HG03558 (cell line): Measurements from ENCODE around the gene TMC3.
"Not testable (repeated sequence)": the region's sequence is repeated elsewhere in the genome, so short reads cannot be mapped to it uniquely, and the experiment has no call there.

Source experiments
- ATAC-seq: cut with Tn5 transposase; IDR thresholded peaks from one replicate; pipeline ENCODE4 v1.9.1; 2021; ENCODE audit warnings: moderate number of reproducible peaks; ENCODE audit not compliant: unreplicated experiment; ENCODE audit errors: extremely low read depth

Gene TMC3

DNA sequence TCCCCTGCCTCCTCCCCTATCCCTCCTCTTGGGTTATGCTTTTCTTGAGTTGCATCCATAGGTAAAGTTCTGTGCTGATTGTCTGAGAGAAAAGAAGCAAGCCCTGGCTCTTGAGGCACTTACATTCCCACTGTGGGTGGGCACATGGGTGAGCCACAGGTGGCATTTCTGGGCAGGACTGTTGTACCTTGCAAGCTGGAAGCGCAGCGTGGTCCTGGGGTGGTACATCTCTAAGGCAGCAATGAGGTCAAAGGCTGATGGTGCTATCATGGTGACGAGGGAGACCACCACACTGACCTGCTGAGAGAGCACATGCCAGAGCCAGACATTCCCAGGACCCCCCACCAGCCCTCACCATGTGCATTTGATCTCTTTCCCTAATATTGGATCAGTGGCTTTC lies 24.7 kb downstream of the TMC3 start:
- no peak for ATAC-seq

DNA sequence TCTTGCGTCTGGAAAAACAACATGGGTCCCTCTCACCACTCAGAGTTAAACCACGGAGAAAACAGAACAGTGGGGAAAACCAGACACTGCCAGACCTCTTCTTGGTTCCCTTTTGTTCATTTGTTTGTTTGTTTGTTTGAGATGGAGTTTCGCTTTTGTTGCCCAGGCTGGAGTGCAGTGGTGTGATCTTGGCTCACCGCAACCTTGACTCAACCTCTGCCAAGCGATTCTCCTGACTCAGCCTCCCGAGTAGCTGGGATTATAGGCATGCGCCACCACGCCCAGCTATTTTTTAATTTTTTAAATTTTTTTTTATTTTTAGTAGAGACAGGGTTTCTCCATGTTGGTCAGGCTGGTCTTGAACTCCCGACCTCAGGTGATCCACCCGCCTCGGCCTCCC lies 25.3 kb downstream of the TMC3 start:
- ATAC-seq, result not testable (repeated sequence)

DNA sequence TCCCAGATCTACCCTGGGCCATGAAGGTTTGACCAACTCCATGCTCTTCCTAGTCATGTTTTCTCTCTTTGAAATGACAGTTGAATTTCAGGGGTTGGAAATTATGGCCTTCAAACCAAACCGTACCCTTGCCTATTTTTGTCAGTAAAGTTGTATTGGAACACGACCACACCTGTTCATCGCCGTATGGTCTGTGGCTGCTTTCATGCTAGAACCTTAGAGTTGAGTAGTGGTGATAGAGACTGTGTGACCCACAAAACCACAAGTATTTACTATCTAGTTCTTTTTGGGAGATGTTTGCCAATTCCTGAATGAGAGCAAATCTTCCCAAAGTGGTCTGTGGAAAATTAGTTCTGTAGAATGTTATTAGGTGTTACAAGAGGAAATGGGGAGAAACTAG lies 26.1 kb downstream of the TMC3 start:
- no peak for ATAC-seq

DNA sequence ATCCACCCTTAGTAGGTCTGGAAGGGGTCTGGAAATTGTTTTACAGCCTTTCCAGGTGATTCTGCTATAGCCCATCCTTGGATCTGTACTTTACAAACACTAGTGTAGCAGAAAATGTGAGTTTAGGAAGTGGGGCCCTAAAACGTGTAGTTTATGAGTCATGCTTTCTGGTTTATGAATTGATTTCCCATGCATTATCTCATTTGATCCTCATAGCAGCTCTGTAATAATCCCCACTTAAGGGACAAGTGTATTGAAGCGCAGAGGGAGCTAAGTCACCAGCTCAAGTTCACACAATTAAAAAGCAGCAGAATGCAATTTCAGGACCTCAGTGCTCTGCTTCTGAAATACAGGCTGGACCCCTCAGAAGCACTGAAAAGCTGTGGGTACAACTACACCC lies 27.4 kb downstream of the TMC3 start:
- no peak for ATAC-seq

DNA sequence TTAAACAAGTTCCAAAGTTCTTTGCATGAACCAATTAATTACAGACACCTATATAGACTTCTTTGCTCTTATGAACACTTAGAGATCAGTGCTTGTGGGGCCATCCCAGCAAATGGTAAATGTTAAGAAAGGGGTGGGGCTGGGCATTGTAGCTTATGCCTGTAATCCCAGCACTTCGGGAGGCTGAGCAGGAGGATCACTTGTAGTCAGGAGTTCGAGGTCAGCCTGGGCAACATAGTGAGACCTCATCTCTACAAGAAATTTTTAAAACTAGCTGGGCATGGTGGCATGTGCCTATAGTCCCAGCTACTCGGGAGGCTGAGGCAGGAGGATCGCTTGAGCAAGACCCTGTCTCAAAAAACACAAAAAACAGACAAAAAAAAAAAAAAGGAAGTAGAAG lies 30.6 kb downstream of the TMC3 start:
- ATAC-seq, result no peak

DNA sequence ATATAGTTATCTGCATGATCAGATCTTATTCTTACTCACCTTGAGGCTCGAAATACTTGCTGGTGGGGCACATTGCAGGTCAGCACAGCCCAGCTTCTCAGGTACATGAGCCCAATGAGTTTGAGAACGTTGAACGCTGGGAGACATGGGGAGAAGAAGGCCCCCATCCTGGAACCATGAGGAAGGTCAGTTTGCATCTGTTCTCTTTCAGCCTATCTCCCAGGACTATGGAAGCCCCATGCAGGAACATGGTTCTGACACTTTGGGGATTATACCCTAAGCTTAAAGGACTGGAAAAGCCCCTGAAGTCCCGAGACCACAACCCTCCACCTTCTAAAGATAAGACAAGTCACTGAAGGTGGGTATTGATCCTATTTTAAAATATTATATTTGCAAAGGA lies 32.7 kb downstream of the TMC3 start:
- no peak for ATAC-seq

DNA sequence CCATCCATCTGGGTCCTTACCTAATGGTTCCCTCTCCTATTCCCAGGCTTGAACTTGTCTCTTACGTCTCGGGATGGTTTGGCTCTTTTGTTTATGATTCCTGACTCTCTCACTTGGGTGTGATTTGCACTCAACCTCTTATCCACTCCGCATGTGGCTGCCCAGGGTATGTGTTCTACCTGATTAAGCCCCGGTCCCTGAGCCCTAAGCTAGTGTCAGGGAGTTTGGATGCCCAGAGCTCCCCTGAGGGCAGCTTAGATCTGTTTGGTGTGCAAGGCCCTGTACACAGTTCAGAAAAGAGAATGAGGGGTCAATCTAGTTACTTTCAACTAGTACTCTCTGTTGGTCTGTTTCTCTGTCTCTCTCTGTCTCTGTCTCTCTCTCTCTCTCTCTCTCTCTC lies 34.2 kb downstream of the TMC3 start:
- ATAC-seq, result no peak

DNA sequence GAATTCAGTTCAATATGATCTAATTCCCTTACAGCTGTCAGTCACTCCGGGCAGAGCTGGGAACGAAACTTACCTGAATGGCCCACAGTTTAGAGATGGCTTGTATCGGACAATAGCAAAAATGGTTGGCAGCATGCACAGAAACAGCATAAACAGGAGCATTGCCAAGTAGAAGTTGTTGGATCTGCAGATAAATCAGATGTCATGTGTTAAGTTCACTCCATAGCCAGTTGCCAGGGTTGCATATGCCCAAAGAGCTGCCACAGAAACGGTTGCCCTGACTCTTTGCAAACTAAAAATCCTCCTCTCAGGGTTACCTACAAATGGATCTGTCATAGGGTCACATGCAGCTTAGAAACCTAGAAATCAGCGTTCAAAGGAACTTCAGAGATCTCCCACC lies 34.7 kb downstream of the TMC3 start:
- ATAC-seq, result no peak

DNA sequence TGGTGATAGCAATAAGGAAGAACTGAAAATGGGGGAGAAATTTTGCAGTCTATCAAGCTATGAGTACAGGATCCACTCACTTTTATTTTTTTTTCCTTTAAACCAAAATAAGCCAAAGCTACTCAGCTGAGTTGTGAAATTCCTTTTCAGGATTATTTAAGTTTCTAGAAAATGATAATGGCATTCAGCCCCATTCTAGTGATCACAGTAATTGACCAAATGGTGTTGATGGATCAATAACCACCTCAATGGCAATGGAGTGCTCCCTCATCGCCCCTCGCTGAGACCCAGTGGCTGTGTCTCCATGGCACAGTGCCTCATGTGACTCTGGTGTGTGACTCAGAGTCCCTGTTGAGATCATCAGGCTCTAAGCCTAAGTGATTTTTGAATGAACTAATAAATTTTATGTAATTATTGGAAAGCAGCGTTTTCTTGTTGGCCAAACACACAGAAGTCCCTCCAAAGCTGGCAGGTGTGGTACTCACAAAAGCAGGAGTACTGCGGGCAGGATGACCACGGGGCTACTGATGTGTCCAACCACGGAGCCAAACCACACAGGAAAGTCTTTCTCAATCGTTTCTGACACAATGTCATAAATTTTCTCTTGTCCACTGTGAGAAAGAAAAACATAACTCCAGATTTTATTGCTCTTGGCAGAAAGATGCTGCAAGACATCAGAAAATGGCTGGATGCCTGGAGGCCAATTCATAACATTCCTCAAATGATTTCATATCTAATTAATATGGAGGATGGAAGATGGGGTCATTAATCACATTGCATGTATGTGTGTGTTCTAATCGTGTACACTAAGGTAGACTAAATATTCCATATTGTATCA lies 35.6 kb downstream of the TMC3 start:
- ATAC-seq, result no peak

DNA sequence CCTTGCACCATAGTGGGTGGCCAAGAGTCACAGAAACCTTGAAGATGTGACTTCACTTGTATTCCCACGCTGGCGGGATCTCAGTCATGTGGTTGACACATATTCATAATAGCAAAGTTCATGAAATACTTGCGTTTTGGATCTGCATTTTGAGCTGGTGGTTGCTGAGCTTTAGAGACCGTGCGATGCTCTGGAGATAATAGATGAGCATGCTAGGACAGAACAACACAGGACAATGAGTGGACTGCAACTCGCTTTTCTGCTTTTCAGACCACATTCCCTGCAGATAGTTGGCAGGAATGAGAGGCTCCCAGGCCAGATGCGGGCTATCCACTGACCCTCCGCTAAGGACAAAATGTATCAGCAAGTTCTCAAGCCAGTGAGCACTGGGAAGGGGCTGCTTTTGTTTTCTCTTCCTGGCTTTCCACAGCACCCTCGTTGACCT lies 36.3 kb downstream of the TMC3 start:
- ATAC-seq, result no peak

DNA sequence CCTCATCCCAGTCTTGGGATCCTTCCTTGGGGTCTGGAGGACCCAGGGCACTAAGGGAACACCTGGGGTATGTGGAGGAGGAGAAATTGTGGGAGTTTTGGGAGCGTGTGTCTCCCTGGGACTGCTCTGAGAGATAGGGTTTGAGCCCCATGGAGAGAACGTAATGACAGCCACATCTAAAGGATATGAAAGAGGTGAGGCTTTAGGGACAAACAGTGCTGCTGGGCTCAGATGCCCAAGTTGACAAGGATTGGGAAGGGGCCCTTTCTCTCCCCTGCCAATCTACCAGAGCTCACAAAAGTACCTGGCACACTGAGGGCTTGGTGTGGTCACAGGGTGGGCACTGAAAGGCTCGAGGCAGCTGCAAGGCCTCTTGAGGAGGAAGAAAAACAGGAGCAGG lies 36.8 kb downstream of the TMC3 start:
- no peak for ATAC-seq

DNA sequence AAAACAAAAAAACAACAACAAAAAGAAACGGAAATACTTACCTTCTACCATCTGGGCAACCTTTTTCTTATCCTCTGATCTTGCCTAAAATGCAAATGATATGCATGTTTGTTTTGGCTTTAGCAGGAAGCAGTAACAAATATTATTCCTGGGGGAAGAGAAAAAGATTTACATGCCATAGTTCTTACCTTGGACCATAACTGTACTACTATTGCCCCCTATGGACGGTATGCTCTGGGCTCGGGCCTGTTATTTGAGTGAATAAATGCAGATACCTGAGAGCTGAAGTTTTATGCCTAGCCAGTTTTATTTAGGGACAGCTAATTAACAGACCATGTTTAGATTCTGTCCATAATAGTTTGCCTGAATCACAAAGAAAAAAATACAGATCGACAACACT lies 37.4 kb downstream of the TMC3 start:
- no peak for ATAC-seq

DNA sequence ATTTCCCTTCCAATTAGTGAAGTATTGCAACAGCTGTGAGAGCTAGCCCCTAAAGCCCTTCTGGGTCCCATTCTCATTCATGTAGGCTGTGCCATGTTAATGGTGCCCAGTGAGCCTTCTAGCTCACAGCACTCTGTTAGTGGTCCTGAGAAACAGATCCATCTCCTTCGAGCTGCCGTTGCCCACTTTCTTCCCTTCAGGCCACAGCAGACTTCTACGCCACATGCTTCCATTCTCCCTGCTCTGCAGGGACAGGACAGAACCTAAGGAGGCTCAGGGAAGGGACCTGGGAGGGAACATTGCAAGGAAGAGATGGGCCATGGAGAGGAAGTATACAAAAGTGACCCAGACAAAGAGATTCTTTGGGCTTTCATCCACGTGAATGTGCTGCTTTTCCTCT lies 38.4 kb downstream of the TMC3 start:
- ATAC-seq, result no peak

DNA sequence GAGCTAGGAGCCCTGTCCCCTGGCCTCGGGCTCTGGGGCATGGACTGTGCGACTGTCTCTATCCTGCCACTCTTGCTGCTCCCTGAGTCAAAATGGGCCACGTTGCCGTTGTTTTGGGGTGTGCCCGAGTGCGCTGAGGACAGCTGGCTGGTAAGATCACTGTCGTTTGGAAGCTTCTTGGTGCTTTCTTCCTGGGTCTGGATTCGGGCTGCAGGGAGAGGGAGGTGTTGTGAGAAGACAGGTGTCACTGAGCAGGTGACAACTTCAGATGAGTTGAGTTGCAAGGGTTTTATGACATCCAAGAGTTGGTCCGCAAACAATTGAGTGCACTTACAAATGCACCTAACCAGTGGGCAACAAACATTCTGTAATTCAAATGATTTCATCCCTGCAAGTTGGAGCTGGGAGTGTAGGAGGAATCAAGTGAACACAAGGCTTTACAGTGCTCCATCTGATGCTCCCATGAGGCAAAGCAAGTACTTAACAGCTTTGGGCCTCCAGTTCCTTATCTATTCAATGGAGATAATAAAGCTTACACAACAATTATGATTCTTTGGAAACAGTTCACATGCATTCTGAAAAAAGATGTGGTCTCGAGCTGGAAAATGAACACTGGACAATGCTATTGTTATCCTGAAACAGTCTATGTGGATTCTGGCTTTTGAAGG lies 39.1 kb downstream of the TMC3 start:
- ATAC-seq, result no peak

DNA sequence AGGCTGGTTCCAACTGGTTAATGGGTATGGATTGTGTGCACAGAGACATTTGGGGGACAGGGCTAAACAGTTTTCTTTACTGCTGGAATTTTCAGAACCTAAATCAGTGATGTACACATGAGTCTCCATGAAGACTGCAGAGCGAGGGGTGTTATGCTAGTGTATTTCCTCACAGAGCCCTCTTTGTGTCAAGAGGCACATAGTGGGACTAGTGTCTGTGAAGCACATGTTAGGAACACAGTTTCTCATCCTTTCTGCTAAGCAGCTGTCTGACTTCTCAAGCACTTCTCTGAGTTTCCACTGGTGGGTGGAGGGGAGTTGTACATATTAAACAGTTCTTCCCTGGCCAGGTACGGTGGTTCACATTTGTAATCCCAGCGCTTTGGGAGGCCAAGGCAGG lies 40.6 kb downstream of the TMC3 start:
- no peak for ATAC-seq

DNA sequence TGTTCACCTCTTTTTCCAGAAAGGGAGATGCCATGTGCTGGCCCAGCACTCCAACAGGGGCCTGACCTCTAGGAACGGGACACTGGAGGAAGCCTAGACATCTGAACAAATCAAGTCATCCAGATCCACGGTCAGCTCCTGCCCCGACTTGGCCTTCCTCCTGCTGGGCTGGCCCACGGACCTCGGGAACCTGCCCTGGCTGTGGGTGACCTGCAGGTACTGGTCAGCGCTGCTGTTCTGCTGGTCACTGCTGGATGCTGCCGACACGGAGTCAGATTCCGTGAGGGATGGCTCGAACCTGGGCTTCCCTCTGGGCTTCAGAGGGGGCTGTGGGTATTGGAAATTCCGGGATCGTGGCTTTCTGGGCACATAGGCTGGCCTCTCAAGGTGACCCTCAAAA lies 41.7 kb downstream of the TMC3 start:
- no peak for ATAC-seq

DNA sequence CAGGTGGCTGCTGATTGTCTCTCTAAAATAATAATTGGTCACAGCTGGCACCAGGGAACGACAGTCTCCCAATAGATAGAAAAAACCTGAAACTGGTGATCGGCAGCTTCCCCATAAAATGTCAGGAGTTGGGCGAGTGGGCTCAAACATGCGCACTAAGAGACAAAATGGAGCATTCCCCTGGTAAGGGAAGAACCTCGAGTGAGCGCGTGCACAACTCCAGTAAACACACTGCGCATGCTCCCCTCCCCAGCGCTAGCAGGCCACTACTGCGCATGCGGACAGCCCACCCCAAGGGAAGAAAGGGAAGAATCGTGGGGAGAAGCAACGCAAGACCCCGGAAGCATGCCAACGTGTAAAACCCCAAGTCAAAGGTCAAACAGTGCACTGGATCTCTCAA lies 42.4 kb downstream of the TMC3 start:
- no peak for ATAC-seq

DNA sequence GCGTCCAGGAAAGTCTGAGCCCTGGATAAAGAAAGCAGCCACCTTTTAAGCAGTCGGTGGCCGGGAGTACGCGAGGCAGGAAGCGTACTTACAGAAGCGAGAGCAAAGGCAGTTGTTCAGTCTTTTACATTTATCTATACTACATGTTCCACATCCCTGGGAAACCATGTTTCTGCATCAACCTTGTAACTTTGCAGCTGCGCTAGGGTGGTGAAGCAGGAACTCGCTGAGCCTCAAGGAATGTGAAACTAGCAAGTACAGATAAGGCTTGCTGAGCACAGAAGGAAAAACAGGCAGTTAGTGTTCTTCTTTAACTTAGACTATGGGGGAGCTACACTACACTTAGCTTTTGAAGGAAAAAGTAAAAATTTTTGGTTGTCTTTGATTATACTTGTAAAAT lies 42.9 kb downstream of the TMC3 start:
- not testable (repeated sequence) for ATAC-seq

DNA sequence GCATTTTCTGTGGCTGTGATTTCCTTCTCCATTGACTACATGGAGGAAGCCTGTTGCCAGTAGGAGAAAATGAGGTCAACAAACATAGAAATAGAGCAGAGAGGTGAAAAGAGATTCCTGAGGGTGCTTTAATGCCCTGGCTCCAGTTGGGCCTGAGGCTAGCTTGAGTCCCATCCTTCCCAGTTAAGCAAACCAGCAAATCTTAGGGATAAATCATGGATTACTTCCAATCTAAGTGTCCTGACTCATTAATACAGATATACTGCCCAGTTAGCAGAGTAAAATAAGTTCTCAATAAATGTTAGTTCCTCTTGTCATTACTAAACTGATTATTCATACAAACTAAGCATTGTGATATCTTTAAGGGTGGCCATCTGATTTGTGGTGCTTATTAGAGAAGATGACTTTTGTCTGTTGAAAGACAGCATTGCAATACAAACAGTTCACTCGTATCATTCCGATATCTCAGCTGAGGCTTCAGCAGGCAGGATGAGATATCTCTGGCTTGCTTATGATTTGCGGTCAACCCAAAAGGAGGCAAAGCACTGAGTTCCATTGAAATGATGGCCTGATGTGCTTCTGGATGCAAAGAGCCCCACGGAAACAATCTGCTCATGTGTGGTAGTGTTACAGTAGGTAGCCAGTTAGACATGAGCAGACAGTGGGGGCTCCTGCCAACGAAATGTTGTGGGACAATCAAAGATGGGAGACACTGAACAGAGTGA lies 43.5 kb downstream of the TMC3 start:
- ATAC-seq, result no peak

DNA sequence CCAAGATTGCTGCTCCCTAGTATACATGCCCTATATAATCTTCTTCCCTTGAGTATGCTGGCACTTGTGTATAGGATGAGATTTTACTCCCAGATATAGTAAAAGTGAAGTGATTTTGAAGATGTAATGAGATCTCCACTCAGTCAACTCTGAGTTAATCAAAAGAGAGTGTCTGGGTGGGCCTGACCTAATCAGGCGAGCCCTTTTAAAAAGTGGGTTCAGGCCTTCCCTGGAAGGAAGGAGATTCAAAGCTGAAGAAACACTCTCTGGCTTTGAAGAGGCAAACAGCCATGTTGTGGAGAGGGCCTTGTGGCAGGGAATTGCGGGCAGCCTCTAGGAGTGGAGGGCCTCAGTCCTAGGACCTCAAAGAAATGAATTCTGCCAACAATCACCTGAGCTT lies 44.6 kb downstream of the TMC3 start:
- ATAC-seq, result no peak

DNA sequence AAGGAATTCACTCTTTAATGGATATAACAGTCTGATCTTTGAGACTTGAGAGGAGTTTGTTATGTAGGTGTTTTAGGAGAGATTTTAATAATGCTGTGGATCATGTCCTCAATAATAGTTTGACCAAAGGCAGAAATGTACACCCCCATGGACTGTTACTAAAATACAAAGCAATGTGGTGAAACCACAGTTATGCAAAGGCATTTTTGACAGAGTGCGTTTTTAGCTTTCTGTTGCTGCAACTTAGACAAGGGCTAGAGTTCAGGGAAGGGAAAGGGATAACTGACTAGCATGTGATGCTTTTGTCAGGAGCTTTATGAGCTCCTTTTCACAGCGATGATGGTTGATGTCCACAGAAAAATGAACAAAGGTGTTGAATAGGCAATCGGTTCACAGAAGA lies 46.5 kb downstream of the TMC3 start:
- ATAC-seq, result no peak
